Measurements from ENCODE around the gene TAF3.
A peak's percentile ranks its signal among the peaks of the same experiment; 100 is the strongest.
"Not testable (repeated sequence)": the region's sequence is repeated elsewhere in the genome, so short reads cannot be mapped to it uniquely, and the experiment has no call there.

The TAF3 gene

DNA sequence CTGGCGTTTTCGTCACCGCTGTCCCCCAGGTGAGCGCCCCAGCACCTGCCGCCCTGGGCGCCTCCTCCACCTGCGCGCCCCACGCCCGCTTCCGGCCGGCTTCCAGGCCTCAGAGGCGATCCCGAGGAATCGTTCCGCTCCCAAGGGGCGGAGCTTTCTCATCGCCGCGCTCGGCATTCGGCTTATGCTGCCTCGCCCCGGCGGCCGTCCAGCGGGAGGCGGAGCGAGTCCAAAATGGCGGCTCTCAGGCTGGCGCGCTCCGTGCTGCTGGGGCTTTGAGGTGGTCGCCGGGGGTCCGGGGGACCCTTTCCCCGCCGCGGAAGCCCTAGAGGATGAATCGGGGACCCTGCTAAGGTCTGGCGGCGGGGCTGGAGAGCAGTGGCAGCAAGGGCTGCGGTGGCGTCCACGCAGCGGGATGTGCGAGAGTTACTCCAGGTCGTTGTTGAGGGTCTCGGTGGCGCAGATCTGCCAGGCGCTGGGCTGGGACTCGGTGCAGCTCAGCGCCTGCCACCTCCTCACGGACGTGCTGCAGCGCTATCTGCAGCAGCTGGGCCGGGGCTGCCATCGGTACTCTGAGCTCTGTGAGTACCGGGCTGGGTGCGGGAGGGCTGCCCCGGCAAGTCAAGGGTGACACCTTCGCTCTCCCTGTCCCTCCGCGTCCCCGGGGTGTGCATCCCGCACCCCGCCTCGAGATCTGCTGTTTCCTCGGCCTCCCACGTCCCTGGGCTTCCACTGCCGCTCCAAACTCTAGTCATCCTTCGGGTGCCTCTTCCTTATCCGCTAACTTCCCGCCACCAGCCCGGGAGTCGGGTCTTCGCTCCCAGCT lies at the start of gene TAF3:
TAF3 (plus strand) TSS at position 211 of the 826 bp plus-strand sequence; CDS start at position 416, 205 bp downstream.
- DNase-seq (ENCODE audit: low read depth, low spot score): peak; percentile 76
- H3K9me3 ChIP-seq (ENCODE audit: insufficient read depth, low read length): no peaks in the 10 kb centered on the region
- TF ChIP-seq YY1 (IDR thresholded peaks at IDR 0.05; ENCODE audit: insufficient read depth, insufficient read length): peak; percentile 87
- TF ChIP-seq SUZ12 (IDR thresholded peaks at IDR 0.05; ENCODE audit: extremely low read depth, insufficient read depth, insufficient read length): no peak

DNA sequence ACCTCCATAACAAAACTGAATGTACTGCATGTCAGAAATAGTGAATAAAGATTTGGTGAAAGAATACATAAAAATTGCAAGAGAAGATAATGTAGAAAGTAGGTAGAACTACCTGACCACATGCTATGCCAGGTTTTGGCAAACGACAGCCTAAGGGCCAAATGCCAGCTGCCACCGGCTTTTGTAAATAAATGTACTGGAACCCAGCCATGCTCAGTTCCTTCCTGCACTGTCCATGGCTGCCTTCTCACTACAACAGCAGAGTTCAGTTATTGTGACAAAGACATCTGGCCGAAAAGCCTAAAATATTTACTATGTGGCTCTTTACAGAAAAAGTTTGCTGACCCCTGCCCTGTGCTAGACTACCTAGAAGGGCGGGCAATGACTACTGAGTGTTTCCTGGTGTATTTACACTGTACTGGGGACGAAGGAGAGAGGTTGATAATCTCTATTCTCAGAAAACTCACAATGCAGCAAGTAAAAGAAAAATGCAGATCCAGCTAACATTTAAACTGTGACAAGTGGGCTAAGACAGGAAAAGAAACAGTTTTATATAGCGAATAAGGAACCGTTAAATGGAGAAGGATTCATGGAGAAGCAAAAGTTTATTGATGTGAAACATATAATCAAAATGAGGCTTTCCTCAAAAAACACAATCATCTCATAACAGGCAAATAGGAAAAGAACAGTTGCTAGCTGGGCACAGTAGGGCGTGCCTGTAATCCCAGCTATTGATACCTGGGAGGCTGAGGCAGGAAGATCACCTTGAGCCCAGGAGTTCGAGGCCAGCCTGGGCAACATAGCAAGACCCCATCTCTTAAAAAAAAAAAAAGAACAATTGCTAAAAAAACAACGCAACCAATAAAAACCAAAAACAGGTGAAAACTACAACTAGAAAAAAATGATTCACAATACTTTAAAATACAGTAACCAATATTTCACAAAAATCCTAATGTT lies 44.2 kb upstream of the TAF3 start:
- H3K9ac ChIP-seq (ENCODE audit: insufficient read length, low read depth): no peak overlapping the region
- no peaks in the 10 kb centered on the region for H3K9me3 ChIP-seq (ENCODE audit: insufficient read depth, low read length)
- no peak for DNase-seq (ENCODE audit: low read depth, low spot score)

More for the DNA sequence above, at the start of gene TAF3:
- Histone ChIP-seq H3K9ac (ENCODE audit: insufficient read length, low read depth) (peak within 1 kb of the TSS; percentile 96), H3K4me3 (ENCODE audit: insufficient read length, low read depth) (peak within 1 kb of the TSS; percentile 96), H3K36me3 (ENCODE audit: insufficient read depth, insufficient read length, low read length) (peaks cover 14% of the 10 kb centered on the region), H3K4me1 (ENCODE audit: insufficient read depth, insufficient read length) (no peaks in the 10 kb centered on the region), H3K27me3 (ENCODE audit: insufficient read depth, insufficient read length) (no peaks in the 10 kb centered on the region)

DNA sequence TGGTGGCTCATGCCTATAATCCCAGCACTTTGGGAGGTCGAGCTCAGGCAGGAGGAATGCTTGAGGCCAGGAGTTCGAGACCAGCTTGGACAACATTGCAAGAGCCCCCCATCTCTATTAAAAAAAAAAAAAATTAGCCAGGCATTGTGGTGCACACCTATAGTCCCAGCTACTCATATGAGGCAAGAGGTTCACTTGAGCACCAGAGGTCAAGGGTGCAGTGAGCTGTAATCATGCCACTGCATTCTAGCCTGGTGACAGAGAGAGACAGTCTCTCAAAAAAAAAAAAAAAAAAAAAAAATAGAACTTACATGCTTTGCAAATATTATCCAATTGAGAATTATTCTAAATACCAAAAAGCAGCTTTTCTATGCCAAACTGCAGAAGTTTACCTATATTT lies 41.5 kb upstream of the TAF3 start:
- H3K27me3 ChIP-seq (ENCODE audit: insufficient read depth, insufficient read length): no peaks in the 10 kb centered on the region
- H3K4me1 ChIP-seq (ENCODE audit: insufficient read depth, insufficient read length): no peaks in the 10 kb centered on the region
- no peak overlapping the region for H3K4me3 ChIP-seq (ENCODE audit: insufficient read length, low read depth)
- DNase-seq (ENCODE audit: low read depth, low spot score): no peak
- H3K36me3 ChIP-seq (ENCODE audit: insufficient read depth, insufficient read length, low read length): peaks cover 71% of the 10 kb centered on the region
- no peak for TF ChIP-seq SUZ12 (IDR thresholded peaks at IDR 0.05; ENCODE audit: extremely low read depth, insufficient read depth, insufficient read length)
- TF ChIP-seq YY1 (IDR thresholded peaks at IDR 0.05; ENCODE audit: insufficient read depth, insufficient read length): no peak
- no peak for TF ChIP-seq ZNF274 (IDR thresholded peaks at IDR 0.05; ENCODE audit: low read depth, low read length)
- no peaks in the 10 kb centered on the region for H3K9me3 ChIP-seq (ENCODE audit: insufficient read depth, low read length)
- H3K9ac ChIP-seq (ENCODE audit: insufficient read length, low read depth): no peak overlapping the region

More for the DNA sequence above, 44.2 kb upstream of the TAF3 start:
- Histone ChIP-seq H3K36me3 (ENCODE audit: insufficient read depth, insufficient read length, low read length) (peaks cover 67% of the 10 kb centered on the region), H3K4me3 (ENCODE audit: insufficient read length, low read depth) (no peak overlapping the region), H3K4me1 (ENCODE audit: insufficient read depth, insufficient read length) (no peaks in the 10 kb centered on the region), H3K27me3 (ENCODE audit: insufficient read depth, insufficient read length) (no peaks in the 10 kb centered on the region)
- TF ChIP-seq YY1 (IDR thresholded peaks at IDR 0.05; ENCODE audit: insufficient read depth, insufficient read length) (no peak), ZNF274 (IDR thresholded peaks at IDR 0.05; ENCODE audit: low read depth, low read length) (no peak), SUZ12 (IDR thresholded peaks at IDR 0.05; ENCODE audit: extremely low read depth, insufficient read depth, insufficient read length) (no peak)

DNA sequence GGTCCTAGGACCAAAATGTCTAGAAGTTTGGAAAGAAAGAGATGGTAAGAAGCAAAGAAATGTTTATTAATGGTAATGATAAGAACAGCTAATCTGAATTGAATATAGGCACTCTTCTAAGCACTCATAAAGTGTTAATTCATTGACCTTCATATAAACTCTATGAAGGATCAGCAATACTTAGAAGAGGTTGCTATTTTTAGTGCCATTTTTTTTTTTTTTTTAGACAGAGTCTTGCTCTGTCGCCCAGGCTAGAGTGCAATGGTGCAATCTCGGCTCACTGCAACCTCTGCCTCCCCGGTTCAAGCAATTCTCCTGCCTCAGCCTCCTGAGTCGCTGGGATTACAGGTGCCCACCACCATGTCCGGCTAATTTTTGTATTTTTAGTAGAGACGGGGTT lies 36.1 kb upstream of the TAF3 start:
- not testable (repeated sequence) for H3K4me3 ChIP-seq (ENCODE audit: insufficient read length, low read depth); H3K9me3 ChIP-seq (ENCODE audit: insufficient read depth, low read length); DNase-seq (ENCODE audit: low read depth, low spot score); H3K4me1 ChIP-seq (ENCODE audit: insufficient read depth, insufficient read length); H3K9ac ChIP-seq (ENCODE audit: insufficient read length, low read depth); H3K27me3 ChIP-seq (ENCODE audit: insufficient read depth, insufficient read length)
- H3K36me3 ChIP-seq (ENCODE audit: insufficient read depth, insufficient read length, low read length): peaks cover 40% of the 10 kb centered on the region

GRCh38 chr10:7786430-7786829 lies 31.9 kb upstream of the TAF3 start:
- no peaks in the 10 kb centered on the region for H3K4me1 ChIP-seq (ENCODE audit: insufficient read depth, insufficient read length)
- no peak for DNase-seq (ENCODE audit: low read depth, low spot score)
- no peak for TF ChIP-seq YY1 (IDR thresholded peaks at IDR 0.05; ENCODE audit: insufficient read depth, insufficient read length)
- no peak for TF ChIP-seq SUZ12 (IDR thresholded peaks at IDR 0.05; ENCODE audit: extremely low read depth, insufficient read depth, insufficient read length)
- TF ChIP-seq ZNF274 (IDR thresholded peaks at IDR 0.05; ENCODE audit: low read depth, low read length): no peak
- no peak overlapping the region for H3K4me3 ChIP-seq (ENCODE audit: insufficient read length, low read depth)
- no peaks in the 10 kb centered on the region for H3K27me3 ChIP-seq (ENCODE audit: insufficient read depth, insufficient read length)
- no peaks in the 10 kb centered on the region for H3K9me3 ChIP-seq (ENCODE audit: insufficient read depth, low read length)
- H3K9ac ChIP-seq (ENCODE audit: insufficient read length, low read depth): no peak overlapping the region
- peaks cover 20% of the 10 kb centered on the region for H3K36me3 ChIP-seq (ENCODE audit: insufficient read depth, insufficient read length, low read length)

GRCh38 chr10:7787150-7787856 lies 31.0 kb upstream of the TAF3 start:
- TF ChIP-seq ZNF274 (IDR thresholded peaks at IDR 0.05; ENCODE audit: low read depth, low read length): no peak
- TF ChIP-seq YY1 (IDR thresholded peaks at IDR 0.05; ENCODE audit: insufficient read depth, insufficient read length): no peak
- no peak for TF ChIP-seq SUZ12 (IDR thresholded peaks at IDR 0.05; ENCODE audit: extremely low read depth, insufficient read depth, insufficient read length)
- Histone ChIP-seq H3K4me3 (ENCODE audit: insufficient read length, low read depth) (peak overlapping the region; percentile 84), H3K4me1 (ENCODE audit: insufficient read depth, insufficient read length) (no peaks in the 10 kb centered on the region), H3K9ac (ENCODE audit: insufficient read length, low read depth) (peak overlapping the region; percentile 96), H3K9me3 (ENCODE audit: insufficient read depth, low read length) (no peaks in the 10 kb centered on the region), H3K36me3 (ENCODE audit: insufficient read depth, insufficient read length, low read length) (peaks cover 24% of the 10 kb centered on the region), H3K27me3 (ENCODE audit: insufficient read depth, insufficient read length) (no peaks in the 10 kb centered on the region)
- no peak for DNase-seq (ENCODE audit: low read depth, low spot score)

Data from NT2/D1 (cell line).